K562 (cell line): ENCODE results near the gene MYRIP. TPM values are rescaled to one million over a fixed set of nuclear protein-coding genes. Genes with fewer than 3 reads are reported as not detected.
A peak's percentile ranks its signal among the peaks of the same experiment; 100 is the strongest.

Experiments used
- ATAC-seq: fragments of 200-7000 bp; cut with Tn5 transposase; 3 replicates; pipeline ENCODE4 v1.9.1; 2020; ENCODE audit warnings: moderate library complexity
- BruUV-seq: library from RNA; stranded (reverse); fragments of 400-500 nt; replicated peaks from 2 replicates; lab custom pipeline; 2021; lab: Mats Ljungman, UMichigan
- CTCF ChIA-PET: fragments of 300-600 bp; formaldehyde crosslinking; extraction: SDS; loops from one replicate; lab custom pipeline; 2021; ENCODE audit warnings: low intra/inter-chr PET ratio; lab: Yijun Ruan, JAX
- POLR2A ChIA-PET: fragments of 300-600, 350-650 bp; sonication (Branson Sonifier 250); formaldehyde crosslinking; extraction: SDS; loops from one replicate; lab custom pipeline; 2021; ENCODE audit warnings: antibody characterized with exemption, inconsistent platforms; lab: Yijun Ruan, JAX
- DNase-seq, 4 experiments: peaks; one replicate each; pipeline versions ENCODE4 v3.0.0 to v3.0.0-alpha.2; 2011 to 2018; ENCODE audit warnings: low spot score in 3 of 4, mixed read lengths in 3 of 4; ENCODE audit errors: extremely low read depth in 1 of 4
- FAIRE-seq: peaks from 2 replicates; lab custom pipeline; 2011; peaks lifted over from hg19 to GRCh38; lab: Jason Lieb, UNC
- H2AFZ ChIP-seq: 2 replicates; pipeline ENCODE4 v1.6.0; 2011; ENCODE audit warnings: low read depth, low read length, control low read depth, inconsistent platforms
- H3K27ac ChIP-seq: fragments of 200-600 bp; 3 replicates; pipeline ENCODE4 v1.8.0; 2011; ENCODE audit warnings: low read depth, mild to moderate bottlenecking, control low read depth, inconsistent platforms, low read length, moderate library complexity, mixed read lengths; ENCODE audit errors: extremely low read depth
- H3K27me3 ChIP-seq, 2 experiments: fragments of 300-600 bp in 1 of 2; 2 replicates in 1 of 2; 3 replicates in 1 of 2; pipeline versions ENCODE4 v1.6.0 to v1.8.0; 2011; ENCODE audit warnings: inconsistent platforms in 2 of 2, low read length in 2 of 2, mild to moderate bottlenecking in 1 of 2, mixed read lengths in 1 of 2, moderate library complexity in 1 of 2; ENCODE audit not compliant: control insufficient read depth in 2 of 2, insufficient read depth in 2 of 2
- H3K36me3 ChIP-seq: fragments of 300-600 bp; 3 replicates; pipeline ENCODE4 v1.8.0; 2011; ENCODE audit warnings: mild to moderate bottlenecking, low read length, inconsistent platforms; ENCODE audit not compliant: control insufficient read depth, insufficient read depth
- H3K4me1 ChIP-seq, 2 experiments: fragments of 200-600 bp in 1 of 2; replicated peaks in 1 of 2; 2 replicates in 1 of 2; 3 replicates in 1 of 2; pipeline versions ENCODE4 v1.5.1 to v1.8.0; 2011; ENCODE audit warnings: inconsistent platforms in 2 of 2, low read length in 2 of 2, mild to moderate bottlenecking in 1 of 2, mixed read lengths in 1 of 2, moderate library complexity in 1 of 2; ENCODE audit not compliant: control insufficient read depth in 2 of 2, insufficient read depth in 2 of 2
- H3K4me2 ChIP-seq: 2 replicates; pipeline ENCODE4 v1.6.1; 2011; ENCODE audit warnings: low read length, control low read depth, inconsistent platforms, mixed read lengths; ENCODE audit not compliant: insufficient read depth
- H3K4me3 ChIP-seq: fragments of 200-600 bp; sonication (generic), shearing (Covaris generic); 2 replicates; pipeline ENCODE4 v1.5.1; 2016; ENCODE audit warnings: control low read depth, inconsistent platforms
- H3K79me2 ChIP-seq: fragments of 200-600 bp; 3 replicates; pipeline ENCODE4 v1.8.0; 2011; ENCODE audit warnings: low read length, inconsistent platforms; ENCODE audit not compliant: control insufficient read depth, insufficient read depth
- H3K9ac ChIP-seq, 2 experiments: 2 replicates each; pipeline versions ENCODE4 v1.6.0 to v1.6.1; 2011; ENCODE audit warnings: low read depth in 2 of 2, low read length in 2 of 2, control low read depth in 1 of 2, inconsistent platforms in 1 of 2, mild to moderate bottlenecking in 1 of 2, mixed read lengths in 1 of 2; ENCODE audit not compliant: insufficient read depth in 1 of 2
- H3K9me1 ChIP-seq: one replicate; pipeline ENCODE4 v1.6.0; 2011; ENCODE audit warnings: inconsistent platforms, mild to moderate bottlenecking, low read length, moderate library complexity; ENCODE audit not compliant: control insufficient read depth, insufficient read depth
- H3K9me3 ChIP-seq: replicated peaks from 2 replicates; pipeline ENCODE4 v1.5.1; 2011; ENCODE audit warnings: low read depth, low read length, inconsistent platforms; ENCODE audit not compliant: control insufficient read depth, insufficient read depth
- H4K20me1 ChIP-seq: replicated peaks from 2 replicates; pipeline ENCODE4 v1.6.1; 2011; ENCODE audit warnings: low read length, inconsistent platforms, mixed read lengths; ENCODE audit not compliant: control insufficient read depth, insufficient read depth
- CBFA2T2 ChIP-seq: fragments of 450-650 bp; conservative IDR thresholded peaks from 2 replicates; pipeline ENCODE4 v1.6.1; 2017; ENCODE audit warnings: mild to moderate bottlenecking
- CREB1 ChIP-seq, 2 experiments: sonication (generic) in 1 of 2; formaldehyde crosslinking in 1 of 2; IDR thresholded peaks; 2 replicates each; pipeline versions ENCODE4 v1.6.1 to v1.8.0; 2012 to 2022; ENCODE audit warnings: inconsistent platforms in 1 of 2, mild to moderate bottlenecking in 1 of 2, missing genetic modification reagents in 1 of 2, moderate library complexity in 1 of 2
- CSDE1 ChIP-seq, 2 experiments: fragments of 450-650 bp; IDR thresholded peaks; 2 replicates each; pipeline ENCODE4 v1.6.1; 2016; ENCODE audit warnings: mild to moderate bottlenecking in 1 of 2
- E2F6 ChIP-seq, 2 experiments: IDR thresholded peaks; 2 replicates each; pipeline ENCODE4 v1.6.1; 2011; ENCODE audit warnings: borderline replicate concordance in 1 of 2, control low read depth in 1 of 2, low read depth in 1 of 2, low read length in 1 of 2, mild to moderate bottlenecking in 1 of 2, mixed read lengths in 1 of 2, moderate library complexity in 1 of 2; ENCODE audit not compliant: insufficient read depth in 1 of 2, insufficient read length in 1 of 2, poor library complexity in 1 of 2, severe bottlenecking in 1 of 2; ENCODE audit errors: extremely low read depth in 1 of 2
- GABPB2 ChIP-seq: fragments of 250-450 bp; sonication (Bioruptor Pico); conservative IDR thresholded peaks from 2 replicates; pipeline ENCODE4 v1.5.1; 2021; ENCODE audit warnings: mild to moderate bottlenecking
- JUN ChIP-seq, 2 experiments: sonication (generic) in 1 of 2; formaldehyde crosslinking in 1 of 2; IDR thresholded peaks; 2 replicates each; pipeline versions ENCODE4 v1.6.1 to v1.8.0; 2012 to 2022; ENCODE audit warnings: borderline replicate concordance in 2 of 2, mild to moderate bottlenecking in 2 of 2, improper control_type of control experiment in 1 of 2, low read depth in 1 of 2, low read length in 1 of 2, missing genetic modification reagents in 1 of 2
- KDM4B ChIP-seq, 2 experiments: fragments of 450-650 bp in 1 of 2; sonication (generic) in 1 of 2; IDR thresholded peaks; 2 replicates each; pipeline ENCODE4 v1.6.1; 2016 to 2017; ENCODE audit warnings: borderline replicate concordance in 2 of 2, antibody characterized with exemption in 1 of 2, low read depth in 1 of 2, mild to moderate bottlenecking in 1 of 2
- KLF1 ChIP-seq: fragments of 450-650 bp; IDR thresholded peaks from 2 replicates; pipeline ENCODE4 v1.6.1; 2016; ENCODE audit warnings: missing genetic modification characterization, missing compliant biosample characterization
- NEUROD1 ChIP-seq: fragments of 150-350 bp; IDR thresholded peaks from 2 replicates; pipeline ENCODE4 v1.6.1; 2014; ENCODE audit warnings: borderline replicate concordance, low read length, low read depth; ENCODE audit not compliant: partially characterized antibody
- RB1 ChIP-seq: fragments of 450-650 bp; IDR thresholded peaks from 2 replicates; pipeline ENCODE4 v1.6.1; 2017; ENCODE audit warnings: low read depth, mild to moderate bottlenecking
- RBM14 ChIP-seq: fragments of 200-400 bp; formaldehyde crosslinking; IDR thresholded peaks from 2 replicates; pipeline ENCODE4 v1.6.1; 2018; ENCODE audit warnings: low read depth, mild to moderate bottlenecking, low read length, moderate library complexity, borderline replicate concordance; ENCODE audit not compliant: insufficient read depth
- ZNF280A ChIP-seq: fragments of 450-650 bp; IDR thresholded peaks from 2 replicates; pipeline ENCODE4 v1.6.1; 2018; ENCODE audit warnings: mild to moderate bottlenecking, low read depth; ENCODE audit not compliant: partially characterized antibody
- WGBS: fragments of 100-300 bp; shearing (Covaris generic); methylation state at CpG from one replicate; pipeline ENCODE4 v1.1.6; 2016; ENCODE audit warnings: low coverage, mixed read lengths; ENCODE audit not compliant: insufficient coverage; ENCODE audit errors: missing lambda C conversion rate; 5-methylcytosine and 5-hydroxymethylcytosine counted together
- in situ Hi-C: fragments of 300-500 bp; cut with MboI; formaldehyde crosslinking; loops from 4 replicates; pipeline ENCODE4 v1.15.0; 2018; ENCODE audit warnings: inconsistent platforms, mixed read lengths
- intact Hi-C: fragments of 100-400 bp; cut with micrococcal nuclease; formaldehyde crosslinking; loops from 2 replicates; pipeline ENCODE4 v1.14.2; 2022
- polyA plus RNA-seq, 8 experiments: library from polyadenylated mRNA; depleted of rRNA in 4 of 8; stranded (reverse) in 5 of 8; unstranded in 3 of 8; fragments of >200 nt; fragmentation: Nextera tagmentation in 2 of 8; fragmentation: Illumina TruSeq in 1 of 8; extraction: Ambion mirVana in 2 of 8; extraction: Trizol in 1 of 8; gene quantifications; 2 replicates each; pipeline versions ENCODE4 v1.2.1 to v1.2.3, GENCODE V29; 2011 to 2014; ENCODE audit warnings: inconsistent platforms in 1 of 8, missing spikeins in 1 of 8
- total RNA-seq, 7 experiments: library from RNA; depleted of rRNA in 6 of 7; stranded (reverse); fragments of >200 nt in 6 of 7; fragmentation: Illumina TruSeq in 2 of 7; extraction: Trizol in 2 of 7; gene quantifications; 2 replicates each; pipeline versions ENCODE4 v1.2.1 to v1.2.3, GENCODE V29; 2011 to 2021; ENCODE audit warnings: low replicate concordance in 1 of 7

MYRIP gene
- total and polyA plus RNA-seq, 9 of the 15 experiments (the other 6 are each of a cell fraction or from before 2014, with no cell fraction given) = 0.03 to 0.12 TPM; not detected in 7

GRCh38 chr3:39839484-39839883, 30.1 kb downstream of the MYRIP start:
- intact Hi-C loops = no loop called here
- H3K9ac ChIP-seq = no peak overlapping the region
- in situ Hi-C loops = no loop called here
- ATAC-seq (no peak), FAIRE-seq (no peak), DNase-seq (no peak)
- no peaks in the 10 kb centered on the region for H3K36me3 ChIP-seq
- H3K27ac ChIP-seq = no peak overlapping the region
- no peaks in the 10 kb centered on the region for H3K9me3 ChIP-seq
- no peaks in the 10 kb centered on the region for H3K27me3 ChIP-seq
- BruUV-seq = no TSS peak
- H2AFZ ChIP-seq = no peak overlapping the region
- no peaks in the 10 kb centered on the region for H3K79me2 ChIP-seq
- H3K4me1 ChIP-seq = no peaks in the 10 kb centered on the region
- ChIA-PET CTCF (no interaction called here), POLR2A (no interaction called here)
- no peak for TF ChIP-seq CREB1 (IDR thresholded peaks at IDR 0.05)
- TF ChIP-seq CREB1 (CRISPR knock-in tag; IDR thresholded peaks at IDR 0.05) = no peak
- H3K4me3 ChIP-seq = no peak overlapping the region
- H3K4me2 ChIP-seq = no peak overlapping the region
- H4K20me1 ChIP-seq = no peaks in the 10 kb centered on the region
- 2% methylated on average over 7 of the region's 7 CpGs for WGBS
- no peaks in the 10 kb centered on the region for H3K9me1 ChIP-seq

DNA sequence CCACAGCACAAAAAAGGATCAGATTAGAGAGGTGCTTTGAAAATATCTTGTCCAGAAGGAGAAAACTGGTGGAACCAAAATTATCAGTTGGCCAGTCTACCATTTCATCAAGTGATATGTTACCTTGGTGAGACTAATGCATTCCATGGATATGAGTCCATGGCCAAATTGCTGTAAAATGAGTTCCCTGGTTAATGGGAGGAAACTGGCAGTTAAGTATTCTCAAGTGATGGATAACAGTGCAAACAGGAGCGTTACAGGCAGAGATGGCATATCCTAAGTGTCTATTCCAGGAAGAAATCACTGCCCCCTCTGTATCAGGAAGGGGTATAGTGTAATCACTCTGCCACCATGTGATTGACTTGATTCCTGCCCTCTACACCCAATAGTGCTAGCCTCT, 34.0 kb downstream of the MYRIP start:
- POLR2A ChIA-PET = no interaction called here
- 0% methylated on average over 1 of the region's 1 CpG for WGBS
- no peaks in the 10 kb centered on the region for H3K79me2 ChIP-seq
- H4K20me1 ChIP-seq = no peaks in the 10 kb centered on the region
- H3K9me3 ChIP-seq = no peaks in the 10 kb centered on the region
- no peak overlapping the region for H2AFZ ChIP-seq
- no peak for TF ChIP-seq RBM14
- TF ChIP-seq RB1 = no peak
- no peak for TF ChIP-seq CSDE1 (IDR thresholded peaks at IDR 0.05)
- TF ChIP-seq GABPB2 (CRISPR knock-in tag) = no peak
- no peak for TF ChIP-seq JUN (IDR thresholded peaks at IDR 0.05; ENCODE audit: borderline replicate concordance, low read depth, low read length)
- no peak for TF ChIP-seq JUN (CRISPR knock-in tag; IDR thresholded peaks at IDR 0.05; ENCODE audit: borderline replicate concordance)
- no peak for TF ChIP-seq KDM4B (IDR thresholded peaks at IDR 0.05; ENCODE audit: borderline replicate concordance in 2 of 2, low read depth in 1 of 2)
- TF ChIP-seq E2F6 (IDR thresholded peaks at IDR 0.05; ENCODE audit: borderline replicate concordance in 1 of 2, extremely low read depth in 1 of 2, insufficient read depth in 1 of 2, insufficient read length in 1 of 2, low read depth in 1 of 2, low read length in 1 of 2, poor library complexity in 1 of 2, severe bottlenecking in 1 of 2) = no peak
- TF ChIP-seq NEUROD1 = no peak
- no peak for TF ChIP-seq CBFA2T2
- no peak for TF ChIP-seq KLF1 (tag)
- TF ChIP-seq ZNF280A = no peak
- TF ChIP-seq, all 486 proteins: peak for 0
- Histone ChIP-seq H3K9ac (no peak overlapping the region), H3K27me3 (no peaks in the 10 kb centered on the region), H3K4me2 (no peak overlapping the region), H3K4me3 (no peak overlapping the region), H3K4me1 (no peaks in the 10 kb centered on the region), H3K9me1 (no peaks in the 10 kb centered on the region), H3K27ac (no peak overlapping the region), H3K36me3 (no peaks in the 10 kb centered on the region)
- CTCF ChIA-PET = interaction anchor here (0.6 kb wide), 1 partner anchor 1782 kb away, joined by 3 read pairs; no protein-coding TSS in a partner anchor
- ATAC-seq (no peak), DNase-seq (peak in 1 of 4 experiments; percentile 1), FAIRE-seq (no peak)
- BruUV-seq = no TSS peak
- intact Hi-C loops (no loop called here), in situ Hi-C loops (no loop called here)
